HG03064 (cell line): ENCODE measurements around the gene FUCA1.
"Not testable (repeated sequence)": the region's sequence is repeated elsewhere in the genome, so short reads cannot be mapped to it uniquely, and the experiment has no call there.

Experiments
- ATAC-seq: cut with Tn5 transposase; IDR thresholded peaks from one replicate; pipeline ENCODE4 v1.9.1; 2021; ENCODE audit warnings: low read depth; ENCODE audit not compliant: unreplicated experiment

Gene FUCA1

GRCh38 chr1:23845163-23845562, 22.9 kb downstream of the FUCA1 start:
- no peak for ATAC-seq

- no peak for ATAC-seq
Observed at GRCh38 chr1:23843644-23844043, 24.4 kb downstream of the FUCA1 start.

- no peak for ATAC-seq
Observed at GRCh38 chr1:23838401-23838866, 29.7 kb downstream of the FUCA1 start.

- ATAC-seq: no peak
Observed at GRCh38 chr1:23837908-23838307, 30.2 kb downstream of the FUCA1 start.

GRCh38 chr1:23836037-23836436, 32.1 kb downstream of the FUCA1 start:
- ATAC-seq: no peak

GRCh38 chr1:23834156-23834555, 33.9 kb downstream of the FUCA1 start:
- not testable (repeated sequence) for ATAC-seq

GRCh38 chr1:23827717-23828116, 40.4 kb downstream of the FUCA1 start:
- no peak for ATAC-seq

GRCh38 chr1:23826590-23826989, 41.5 kb downstream of the FUCA1 start:
- not testable (repeated sequence) for ATAC-seq

GRCh38 chr1:23825762-23826522, 42.1 kb downstream of the FUCA1 start:
- no peak for ATAC-seq

GRCh38 chr1:23825076-23825761, 42.9 kb downstream of the FUCA1 start, which contains the start of gene HMGCL:
HMGCL (minus strand) TSS chr1:23825429; CDS start chr1:23825415, 14 bp downstream.
- ATAC-seq: peak; percentile 79

GRCh38 chr1:23824711-23825075, 43.4 kb downstream of the FUCA1 start:
- no peak for ATAC-seq

GRCh38 chr1:23823767-23824166, 44.3 kb downstream of the FUCA1 start:
- no peak for ATAC-seq

GRCh38 chr1:23817633-23818032, 50.5 kb downstream of the FUCA1 start:
- no peak for ATAC-seq

- ATAC-seq: no peak
Observed at GRCh38 chr1:23816906-23817305, 51.2 kb downstream of the FUCA1 start.

- ATAC-seq: no peak
Observed at GRCh38 chr1:23816361-23816760, 51.7 kb downstream of the FUCA1 start.

GRCh38 chr1:23814016-23814415, 54.1 kb downstream of the FUCA1 start:
- no peak for ATAC-seq

- ATAC-seq: no peak
Observed at GRCh38 chr1:23810818-23811540, 57.1 kb downstream of the FUCA1 start.

- no peak for ATAC-seq
Observed at GRCh38 chr1:23809751-23810171, 58.3 kb downstream of the FUCA1 start.

- no peak for ATAC-seq
Observed at GRCh38 chr1:23807453-23807852, 60.6 kb downstream of the FUCA1 start.

- no peak for ATAC-seq
Observed at GRCh38 chr1:23806280-23806679, 61.8 kb downstream of the FUCA1 start.

GRCh38 chr1:23805025-23805424, 63.1 kb downstream of the FUCA1 start:
- no peak for ATAC-seq
